OCI-LY7 (cell line): Measurements from ENCODE around the gene TRIM71. TPM values are rescaled to one million over a fixed set of nuclear protein-coding genes. Genes with fewer than 3 reads are reported as not detected.

Experiments
- BruUV-seq: library from RNA; stranded (reverse); fragments of 400-500 nt; replicated peaks from 2 replicates; lab custom pipeline; 2021; lab: Mats Ljungman, UMichigan
- CTCF ChIA-PET: fragments of 300-600 bp; sonication (Branson Sonifier 250); formaldehyde crosslinking; loops from one replicate; lab custom pipeline; 2022; ENCODE audit warnings: antibody characterized with exemption; ENCODE audit not compliant: unreplicated experiment; lab: Charles Lee
- POLR2A ChIA-PET: fragments of 300-600 bp; sonication (Branson Sonifier 250); formaldehyde crosslinking; loops from one replicate; lab custom pipeline; 2022; ENCODE audit warnings: antibody characterized with exemption; lab: Charles Lee
- DNase-seq: peaks from one replicate; pipeline ENCODE4 v3.0.0-alpha.2; 2015; ENCODE audit warnings: low spot score
- H2AFZ ChIP-seq: fragments of 200-600 bp; sonication (generic), shearing (Covaris generic); 2 replicates; pipeline ENCODE4 v1.6.1; 2014; ENCODE audit warnings: mild to moderate bottlenecking, antibody characterized with exemption, low read length, moderate library complexity
- H3K27ac ChIP-seq: fragments of 200-600 bp; sonication (generic); 2 replicates; pipeline ENCODE4 v1.5.1; 2014; ENCODE audit warnings: mixed run types, low read depth, mild to moderate bottlenecking, moderate library complexity, low read length, inconsistent platforms; ENCODE audit not compliant: poor library complexity, severe bottlenecking
- H3K36me3 ChIP-seq: fragments of 200-600 bp; sonication (generic); 2 replicates; pipeline ENCODE4 v1.6.1; 2014; ENCODE audit warnings: mild to moderate bottlenecking, antibody characterized with exemption, low read length, moderate library complexity, mixed read lengths; ENCODE audit not compliant: insufficient read depth
- H3K4me1 ChIP-seq: fragments of 200-600 bp; sonication (generic); 2 replicates; pipeline ENCODE4 v1.5.1; 2014; ENCODE audit warnings: mild to moderate bottlenecking, low read length; ENCODE audit not compliant: insufficient read depth, poor library complexity, severe bottlenecking
- H3K4me2 ChIP-seq: fragments of 200-600 bp; sonication (generic); 2 replicates; pipeline ENCODE4 v1.6.1; 2014; ENCODE audit warnings: mild to moderate bottlenecking, low read length
- H3K4me3 ChIP-seq: fragments of 200-600 bp; sonication (generic); 2 replicates; pipeline ENCODE4 v1.5.1; 2014; ENCODE audit warnings: mild to moderate bottlenecking, low read depth, low read length; ENCODE audit not compliant: poor library complexity, severe bottlenecking
- H3K79me2 ChIP-seq: fragments of 200-600 bp; sonication (generic); 2 replicates; pipeline ENCODE4 v1.6.1; 2016; ENCODE audit warnings: low read depth, mild to moderate bottlenecking, low read length, moderate library complexity, mixed read lengths; ENCODE audit not compliant: insufficient read depth
- H3K9me2 ChIP-seq: fragments of 200-600 bp; sonication (generic); 2 replicates; pipeline ENCODE4 v1.6.1; 2016; ENCODE audit warnings: mild to moderate bottlenecking, low read length, mixed read lengths; ENCODE audit not compliant: insufficient read depth
- H3K9me3 ChIP-seq: fragments of 200-600 bp; sonication (generic); 2 replicates; pipeline ENCODE4 v1.6.1; 2014; ENCODE audit warnings: mild to moderate bottlenecking, mixed run types, low read length, mixed read lengths
- H4K20me1 ChIP-seq: fragments of 200-600 bp; sonication (generic); 2 replicates; pipeline ENCODE4 v1.6.1; 2014; ENCODE audit warnings: mild to moderate bottlenecking, antibody characterized with exemption, low read length, moderate library complexity, mixed read lengths; ENCODE audit not compliant: insufficient read depth
- EZH2phosphoT487 ChIP-seq: fragments of 200-600 bp; sonication (generic); IDR thresholded peaks from 2 replicates; pipeline ENCODE4 v1.6.1; 2018; ENCODE audit warnings: low read depth, borderline replicate concordance, mild to moderate bottlenecking, mixed run types, antibody characterized with exemption, low read length, moderate library complexity, mixed read lengths
- intact Hi-C: fragments of 100-400 bp; cut with micrococcal nuclease; formaldehyde crosslinking; loops from one replicate; pipeline ENCODE4 v1.10.0; 2022; ENCODE audit not compliant: unreplicated experiment
- total RNA-seq, 2 experiments: library from RNA; depleted of rRNA in 1 of 2; stranded (reverse); fragments of >200 nt in 1 of 2; shearing (Covaris generic) in 1 of 2; gene quantifications; 2 replicates each; pipeline ENCODE4 v1.2.3, GENCODE V29; 2014 to 2022
- TF ChIP-seq, protein P1 (sequence below): fragments of 200-600 bp; sonication (generic); conservative IDR thresholded peaks from 2 replicates; pipeline ENCODE4 v1.5.1; 2014; ENCODE audit warnings: mild to moderate bottlenecking, antibody characterized with exemption, low read length, moderate library complexity, mixed read lengths

The TRIM71 gene
- total RNA-seq, 2 experiments from 2014 or later, result not detected

DNA sequence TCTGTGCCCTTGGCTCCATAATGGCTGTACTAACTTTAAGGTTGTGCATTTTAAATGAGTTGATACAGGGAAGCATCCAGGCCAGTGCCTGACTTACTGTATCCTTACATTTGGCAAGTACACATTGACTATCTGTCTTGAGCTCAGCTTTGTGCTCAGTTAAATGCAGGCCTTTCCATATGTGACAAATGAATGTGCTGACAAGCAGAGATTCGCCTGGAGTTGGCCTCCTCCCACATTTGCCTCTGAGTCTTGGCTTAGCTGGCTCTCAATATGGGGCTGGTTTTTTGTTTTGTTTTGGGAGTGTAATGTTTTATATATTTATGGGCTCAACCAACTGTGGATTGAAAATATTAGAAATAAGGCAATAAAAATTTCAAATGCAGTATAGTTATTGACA lies 29.7 kb downstream of the TRIM71 start:
- BruUV-seq, result no TSS peak
- no peaks in the 10 kb centered on the region for H3K79me2 ChIP-seq
- H2AFZ ChIP-seq, result no peak overlapping the region
- H4K20me1 ChIP-seq, result no peaks in the 10 kb centered on the region
- no peaks in the 10 kb centered on the region for H3K9me2 ChIP-seq
- POLR2A ChIA-PET, result no interaction called here
- no peak overlapping the region for H3K4me3 ChIP-seq
- DNase-seq, result no peak
- intact Hi-C loops, result no loop called here
- no peaks in the 10 kb centered on the region for H3K36me3 ChIP-seq
- peaks cover 5% of the 10 kb centered on the region for H3K4me1 ChIP-seq
- no peaks in the 10 kb centered on the region for H3K9me3 ChIP-seq
- CTCF ChIA-PET, result no interaction called here
- H3K4me2 ChIP-seq, result no peak overlapping the region
- TF ChIP-seq, protein P1, sequence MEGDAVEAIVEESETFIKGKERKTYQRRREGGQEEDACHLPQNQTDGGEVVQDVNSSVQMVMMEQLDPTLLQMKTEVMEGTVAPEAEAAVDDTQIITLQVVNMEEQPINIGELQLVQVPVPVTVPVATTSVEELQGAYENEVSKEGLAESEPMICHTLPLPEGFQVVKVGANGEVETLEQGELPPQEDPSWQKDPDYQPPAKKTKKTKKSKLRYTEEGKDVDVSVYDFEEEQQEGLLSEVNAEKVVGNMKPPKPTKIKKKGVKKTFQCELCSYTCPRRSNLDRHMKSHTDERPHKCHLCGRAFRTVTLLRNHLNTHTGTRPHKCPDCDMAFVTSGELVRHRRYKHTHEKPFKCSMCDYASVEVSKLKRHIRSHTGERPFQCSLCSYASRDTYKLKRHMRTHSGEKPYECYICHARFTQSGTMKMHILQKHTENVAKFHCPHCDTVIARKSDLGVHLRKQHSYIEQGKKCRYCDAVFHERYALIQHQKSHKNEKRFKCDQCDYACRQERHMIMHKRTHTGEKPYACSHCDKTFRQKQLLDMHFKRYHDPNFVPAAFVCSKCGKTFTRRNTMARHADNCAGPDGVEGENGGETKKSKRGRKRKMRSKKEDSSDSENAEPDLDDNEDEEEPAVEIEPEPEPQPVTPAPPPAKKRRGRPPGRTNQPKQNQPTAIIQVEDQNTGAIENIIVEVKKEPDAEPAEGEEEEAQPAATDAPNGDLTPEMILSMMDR, result no peak
- no peak for TF ChIP-seq EZH2phosphoT487
- H3K27ac ChIP-seq, result no peak overlapping the region

DNA sequence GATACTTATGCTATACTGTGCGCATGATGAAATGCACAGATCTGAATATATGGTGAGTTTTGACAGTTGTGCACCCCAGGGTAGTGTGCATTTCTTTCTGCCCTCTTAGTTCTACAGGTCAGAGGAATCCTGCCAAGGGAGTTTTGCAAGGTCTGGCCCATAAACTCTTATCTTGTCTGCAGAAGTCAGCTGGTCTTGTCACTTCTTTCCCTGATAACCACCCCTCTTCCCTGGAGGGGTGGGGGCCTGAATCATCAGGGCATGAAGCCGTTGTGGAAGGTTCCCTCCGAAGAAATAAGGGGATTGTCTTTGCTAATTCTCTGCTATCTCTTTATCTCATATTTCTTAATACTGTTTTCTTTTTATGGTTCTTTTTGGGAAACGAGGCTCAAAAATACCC lies 30.4 kb downstream of the TRIM71 start:
- Histone ChIP-seq H3K79me2 (no peaks in the 10 kb centered on the region), H3K27ac (no peak overlapping the region), H3K4me2 (no peak overlapping the region), H3K9me2 (no peaks in the 10 kb centered on the region), H4K20me1 (no peaks in the 10 kb centered on the region), H3K4me1 (no peaks in the 10 kb centered on the region), H2AFZ (no peak overlapping the region), H3K9me3 (no peaks in the 10 kb centered on the region), H3K36me3 (no peaks in the 10 kb centered on the region), H3K4me3 (no peak overlapping the region)
- no TSS peak for BruUV-seq
- ChIA-PET POLR2A (interaction anchor here (1.3 kb wide), 1 partner anchor 17 kb away, joined by 3 read pairs; no protein-coding TSS in a partner anchor), CTCF (no interaction called here)
- intact Hi-C loops, result no loop called here
- DNase-seq, result no peak
- TF ChIP-seq EZH2phosphoT487, result no peak
- TF ChIP-seq, protein P1, result no peak

DNA sequence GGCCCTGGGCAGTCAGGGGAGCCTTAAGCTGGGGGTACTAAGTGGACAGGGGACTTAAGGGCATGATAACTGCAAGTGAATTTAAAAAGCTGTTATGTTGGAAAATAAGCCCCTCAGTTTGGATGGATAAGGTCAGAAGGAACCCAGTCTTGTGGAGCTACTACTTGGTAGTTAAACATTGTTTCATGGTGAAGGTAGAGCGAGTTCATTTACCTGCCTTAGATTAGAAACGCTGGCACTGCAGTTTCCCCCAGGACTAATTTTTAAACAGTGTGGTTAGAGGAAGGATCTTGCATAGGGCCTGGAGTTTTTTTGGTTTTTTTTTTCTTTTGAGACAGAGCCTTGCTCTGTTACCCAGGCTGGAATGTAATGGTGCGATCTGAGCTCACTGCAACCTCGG lies 31.2 kb downstream of the TRIM71 start:
- DNase-seq, result no peak
- intact Hi-C loops, result no loop called here
- TF ChIP-seq EZH2phosphoT487, result no peak
- TF ChIP-seq, protein P1, result no peak
- no peaks in the 10 kb centered on the region for H3K9me2 ChIP-seq
- H3K4me1 ChIP-seq, result no peaks in the 10 kb centered on the region
- H3K79me2 ChIP-seq, result no peaks in the 10 kb centered on the region
- no peaks in the 10 kb centered on the region for H4K20me1 ChIP-seq
- H3K27ac ChIP-seq, result no peak overlapping the region
- no peak overlapping the region for H3K4me3 ChIP-seq
- CTCF ChIA-PET, result no interaction called here
- no peak overlapping the region for H2AFZ ChIP-seq
- H3K9me3 ChIP-seq, result no peaks in the 10 kb centered on the region
- POLR2A ChIA-PET, result interaction anchor here (0.6 to 1.3 kb wide), 2 partner anchors 18 to 64 kb away, joined by 3 read pairs; no protein-coding TSS in a partner anchor
- H3K4me2 ChIP-seq, result no peak overlapping the region
- BruUV-seq, result no TSS peak
- no peaks in the 10 kb centered on the region for H3K36me3 ChIP-seq
